H1 (cell line): Measurements from ENCODE around the gene VEGFC. TPM values are rescaled to one million over a fixed set of nuclear protein-coding genes. Genes with fewer than 3 reads are reported as not detected.

Experiments
- CREB1 ChIP-seq: IDR thresholded peaks from 2 replicates; pipeline ENCODE4 v1.6.1; 2012; ENCODE audit warnings: inconsistent platforms
- E2F6 ChIP-seq: IDR thresholded peaks from 2 replicates; pipeline ENCODE4 v1.6.1; 2012; ENCODE audit warnings: inconsistent platforms
- KDM4A ChIP-seq: IDR thresholded peaks from one replicate; pipeline ENCODE4 v1.7.1; 2012; ENCODE audit warnings: low read depth, mild to moderate bottlenecking, moderate library complexity, low read length, inconsistent platforms; ENCODE audit not compliant: severe bottlenecking
- PHF8 ChIP-seq: fragments of 200-600 bp; sonication (generic); conservative IDR thresholded peaks from 2 replicates; pipeline ENCODE4 v1.7.1; 2012; ENCODE audit warnings: low read depth, mild to moderate bottlenecking, inconsistent platforms, low read length, moderate library complexity
- polyA plus RNA-seq, 7 experiments: library from polyadenylated mRNA; depleted of rRNA in 3 of 7; stranded (reverse) in 5 of 7; unstranded in 2 of 7; fragments of >200 nt in 5 of 7; fragments of 200-250 nt in 2 of 7; gene quantifications; 1 replicate in 5 of 7; 2 replicates in 1 of 7; 4 replicates in 1 of 7; pipeline versions ENCODE4 v1.2.1 to v1.2.3, GENCODE V29; 2011 to 2013; ENCODE audit warnings: missing spikeins in 2 of 7, mixed read lengths in 2 of 7
- total RNA-seq: library from RNA; stranded (reverse); fragmentation: NEBNext Ultra II Directional; extraction: Animal tissue kit (Norgen Biotek cat#: 25700); gene quantifications from 2 replicates; pipeline ENCODE4 v1.2.1, GENCODE V29; 2021

Gene VEGFC
- total and polyA plus RNA-seq, 2 of the 8 experiments (the other 6 are each of a cell fraction or from before 2014, with no cell fraction given): 0.53 to 1.4 TPM

DNA sequence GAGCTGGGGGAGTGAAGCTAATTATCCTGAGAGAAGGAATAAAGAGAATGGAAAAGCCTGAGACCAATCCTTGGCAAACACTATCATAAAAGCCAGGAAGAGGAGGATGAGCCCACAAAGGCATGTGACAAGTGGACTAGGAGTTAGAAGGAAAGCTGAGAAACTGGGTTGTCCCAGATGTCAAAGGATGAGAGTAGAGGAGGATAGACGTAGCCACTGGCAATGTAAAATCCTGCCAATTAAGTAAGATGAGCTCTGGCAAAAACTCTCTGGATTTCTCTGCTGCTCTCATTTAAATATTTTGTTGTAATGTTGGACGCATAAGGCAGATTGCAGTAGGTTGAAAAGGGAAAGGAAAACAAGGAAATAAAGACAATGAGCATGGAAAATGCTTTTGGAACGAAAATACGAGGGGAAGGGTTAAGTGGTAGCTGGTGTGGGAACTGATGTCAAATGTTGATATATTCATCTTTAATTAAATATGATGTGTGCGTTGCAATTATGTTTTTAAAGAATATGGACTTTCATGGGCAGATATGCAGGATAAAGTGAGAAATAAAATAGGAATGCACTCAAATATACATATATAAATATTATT, 14.2 kb upstream of the VEGFC start (continued):
- TF ChIP-seq E2F6 (no peak), KDM4A (no peak), PHF8 (no peak), CREB1 (no peak)
